RWPE1 (cell line): ENCODE measurements around the gene AQP2.

Experiments
- CTCF ChIA-PET: fragments of 350-600 bp; sonication (Branson Sonifier 250); formaldehyde crosslinking; extraction: SDS; loops from one replicate; lab custom pipeline; 2021; lab: Yijun Ruan, JAX
- POLR2A ChIA-PET: fragments of 400-600 bp; formaldehyde crosslinking; extraction: SDS; loops from one replicate; lab custom pipeline; 2020; ENCODE audit warnings: antibody characterized with exemption; ENCODE audit not compliant: low non-redundant PET; lab: Yijun Ruan, JAX
- DNase-seq: peaks from one replicate; pipeline ENCODE4 v3.0.0; 2012; ENCODE audit warnings: low spot score
- H3K27ac ChIP-seq: fragments of 450-650 bp; 2 replicates; pipeline ENCODE4 v1.5.1; 2017
- CTCF ChIP-seq: fragments of 450-650 bp; conservative IDR thresholded peaks from 2 replicates; pipeline ENCODE4 v1.5.1; 2017; ENCODE audit warnings: low read depth, mild to moderate bottlenecking

Gene AQP2

DNA sequence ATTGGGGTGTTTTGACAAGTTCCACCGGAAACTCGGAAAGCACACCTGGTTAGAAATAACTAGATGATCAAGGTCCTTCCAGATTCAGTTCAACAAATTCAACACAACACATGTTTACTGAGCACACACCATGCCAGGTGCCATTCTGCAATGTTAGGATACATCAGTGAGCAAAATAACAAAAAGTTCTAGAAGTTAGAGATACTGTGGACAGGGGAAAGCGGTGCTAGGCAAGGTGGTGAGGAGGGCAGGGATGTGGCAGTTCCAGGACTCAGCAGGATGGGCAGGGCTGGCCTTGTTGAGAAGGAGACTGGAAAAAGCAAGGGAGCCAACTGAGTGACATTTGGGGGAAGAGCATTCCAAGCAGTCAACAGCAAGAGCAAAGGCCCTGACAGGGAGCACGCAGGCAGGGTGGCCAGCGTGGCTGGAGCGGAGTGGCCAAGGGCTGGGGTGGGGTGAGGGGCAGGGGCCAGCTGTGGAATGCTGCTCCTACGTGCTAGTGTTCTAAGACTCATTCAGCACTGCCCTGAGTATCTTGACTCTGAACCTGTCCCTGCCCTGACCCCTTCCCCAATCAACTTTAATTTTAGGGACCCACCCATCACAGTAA, 27.4 kb upstream of the AQP2 start:
- no peak overlapping the region for H3K27ac ChIP-seq
- no peak for TF ChIP-seq CTCF
- no peak for DNase-seq
- ChIA-PET CTCF (interaction anchor here (0.6 to 0.9 kb wide), 2 partner anchors 44 to 457 kb away, joined by 3 to 4 read pairs; no protein-coding TSS in a partner anchor), POLR2A (no interaction called here)

GRCh38 chr12:49923880-49924556, 26.5 kb upstream of the AQP2 start:
- ChIA-PET POLR2A (no interaction called here), CTCF (interaction anchor here (0.6 kb wide), 1 partner anchor 188 kb away, joined by 6 read pairs; the partner anchor contains the start of gene COX14)
- no peak overlapping the region for H3K27ac ChIP-seq
- DNase-seq, result no peak
- TF ChIP-seq CTCF, result no peak

- no peak overlapping the region for H3K27ac ChIP-seq
- DNase-seq, result no peak
- ChIA-PET CTCF (interaction anchor here (0.6 kb wide), 1 partner anchor 187 kb away, joined by 6 read pairs; the partner anchor contains the start of gene COX14), POLR2A (no interaction called here)
- no peak for TF ChIP-seq CTCF
Observed at GRCh38 chr12:49924628-49925246, 25.8 kb upstream of the AQP2 start.

DNA sequence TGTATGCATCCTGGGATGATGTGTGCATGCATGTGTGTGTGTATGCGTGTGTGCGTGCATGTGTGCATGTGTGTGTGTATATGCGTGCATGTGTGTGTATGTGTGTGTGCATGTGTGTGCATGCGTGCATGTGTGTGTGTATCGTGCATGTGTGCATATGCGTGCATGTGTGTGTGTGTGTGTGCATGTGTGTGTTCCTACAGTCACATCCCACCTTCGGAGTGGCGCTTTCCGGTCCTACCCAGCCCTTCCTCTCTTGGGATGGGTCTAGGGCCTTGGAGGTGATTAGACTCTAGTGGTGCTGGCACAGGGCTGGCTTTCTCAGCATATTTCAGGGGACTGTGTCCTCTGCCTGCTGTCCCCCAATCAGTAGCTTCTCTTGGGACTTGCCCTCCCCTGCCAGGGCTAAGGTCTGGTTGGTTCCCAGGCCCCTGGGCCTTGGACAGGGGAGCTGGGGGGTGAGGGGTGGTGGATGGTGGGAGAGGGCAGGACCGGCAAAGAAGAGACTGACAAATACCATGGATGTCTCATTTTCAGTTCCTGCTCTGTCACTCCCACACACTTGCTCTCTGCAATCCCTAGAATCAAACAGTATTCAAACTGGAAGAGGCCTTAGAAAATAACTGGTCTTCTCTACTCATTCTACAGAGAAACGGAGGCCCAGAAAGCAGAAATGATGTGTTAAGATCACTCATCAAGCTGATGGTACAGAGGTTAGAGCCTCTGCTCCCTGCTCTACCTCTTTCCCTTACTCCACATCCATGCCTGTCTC, 24.9 kb upstream of the AQP2 start:
- no peak for DNase-seq
- POLR2A ChIA-PET, result no interaction called here
- CTCF ChIA-PET, result interaction anchor here (0.6 kb wide), 1 partner anchor 149 kb away, joined by 5 read pairs; no protein-coding TSS in a partner anchor
- TF ChIP-seq CTCF, result no peak
- H3K27ac ChIP-seq, result no peak overlapping the region

GRCh38 chr12:49928471-49928870, 22.1 kb upstream of the AQP2 start:
- CTCF ChIA-PET, result interaction anchor here (0.6 to 0.7 kb wide), 2 partner anchors 11 to 166 kb away, joined by 4 read pairs; no protein-coding TSS in a partner anchor
- no peak for DNase-seq
- no peak for TF ChIP-seq CTCF
- POLR2A ChIA-PET, result interaction anchor here (0.6 kb wide), 1 partner anchor 134 kb away, joined by 3 read pairs; no protein-coding TSS in a partner anchor
- H3K27ac ChIP-seq, result no peak overlapping the region
